ENCODE results near the gene MRPS12. TPM values are rescaled to one million over a fixed set of nuclear protein-coding genes. Genes with fewer than 3 reads are reported as not detected.

Gene MRPS12
- total RNA-seq, 1 donor from 2014 or later = 41.9 TPM

GRCh38 chr19:38975214-38975860 lies 44.6 kb downstream of the MRPS12 start, which contains the start of gene FBXO17:
FBXO17 (minus strand) TSS chr19:38975742; CDS start chr19:38950319, 25,423 bp downstream.
- peak; percentile 37 to 61 for DNase-seq (ENCODE audit: low read depth in 2 of 2)

GRCh38 chr19:38975861-38976271 lies 45.1 kb downstream of the MRPS12 start:
- peak; percentile 24 to 33 for DNase-seq (ENCODE audit: low read depth in 2 of 2)

GRCh38 chr19:38977445-38978325 lies 46.9 kb downstream of the MRPS12 start:
- DNase-seq (ENCODE audit: low read depth in 2 of 2) = peak in 1 of 2 donors; percentile 63

DNA sequence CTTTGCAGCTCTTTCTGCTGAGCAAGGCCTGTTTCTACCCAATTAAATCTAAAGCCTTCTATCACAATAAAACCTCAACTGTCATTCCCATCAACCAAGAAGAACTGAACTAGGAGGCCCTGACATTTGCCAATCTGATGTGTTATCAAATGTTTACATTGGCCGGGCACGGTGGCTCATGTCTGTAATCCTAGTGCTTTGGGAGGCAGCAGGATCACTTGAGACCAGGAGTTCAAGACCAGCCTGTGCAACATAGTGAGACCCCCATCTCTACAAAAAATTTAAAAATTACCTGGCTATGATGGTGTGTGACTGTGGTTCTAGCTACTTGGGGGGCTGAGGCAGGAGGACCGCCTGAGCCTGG lies 47.6 kb downstream of the MRPS12 start:
- no peak for DNase-seq (ENCODE audit: low read depth in 2 of 2)

GRCh38 chr19:38979812-38980211 lies 49.1 kb downstream of the MRPS12 start:
- no peak for DNase-seq (ENCODE audit: low read depth in 2 of 2)

DNA sequence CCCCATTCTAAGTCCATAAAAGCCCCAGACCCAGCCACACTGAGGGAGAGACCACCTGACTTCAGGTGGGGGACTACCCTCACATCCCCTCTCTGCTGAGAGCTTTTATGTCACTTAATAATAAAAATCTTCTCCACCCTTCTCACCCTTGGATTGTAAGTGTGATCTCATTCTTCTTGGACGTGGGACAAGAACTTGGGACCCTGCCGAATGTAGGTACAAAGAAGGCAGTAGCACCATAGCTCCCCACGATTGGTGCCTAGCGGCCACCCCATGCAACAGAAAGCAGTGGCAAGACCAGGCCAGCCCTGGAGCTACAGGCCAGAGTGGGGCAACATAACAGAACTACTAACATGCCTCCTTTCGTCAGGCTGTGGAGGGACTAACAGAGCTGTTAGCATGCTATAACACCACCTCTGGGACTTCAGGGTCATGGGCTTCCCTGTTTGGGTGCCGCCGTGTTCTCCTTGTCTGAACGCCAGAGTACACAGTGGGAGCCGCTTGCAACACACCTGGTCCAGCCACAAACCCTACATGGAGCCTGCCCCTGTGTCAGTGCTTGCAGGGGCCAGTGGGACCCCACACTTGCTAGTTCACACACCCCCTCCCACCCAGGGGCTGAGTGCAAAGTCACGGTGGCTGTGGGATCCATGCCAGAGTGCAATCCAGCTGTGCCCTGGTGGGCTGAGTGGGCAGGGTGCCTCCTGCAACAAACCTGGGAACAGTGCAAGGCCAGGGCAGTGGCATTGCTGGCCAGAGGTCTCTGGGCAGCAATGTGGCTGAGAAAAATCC lies 50.0 kb downstream of the MRPS12 start:
- no peak for DNase-seq (ENCODE audit: low read depth in 2 of 2)

Other genes starting within 250 kb of the MRPS12 start
- gene CAPN12, start 186.5 kb upstream of the MRPS12 start, total RNA-seq = under 0.01 TPM in 2 replicates
- gene LGALS7, start 157.4 kb upstream of the MRPS12 start, total RNA-seq = not detected in 2 replicates
- gene LGALS7B, start 141.7 kb upstream of the MRPS12 start, total RNA-seq = not detected in 2 replicates
- gene LGALS4, start 118.0 kb upstream of the MRPS12 start, total RNA-seq = not detected in 2 replicates
- gene ECH1, start 99.2 kb upstream of the MRPS12 start, total RNA-seq = 49.0 and 49.7 TPM in 2 replicates
- 204 and 211 TPM in 2 replicates for gene HNRNPL, start 81.0 kb upstream of the MRPS12 start, total RNA-seq
- 6.1 and 11.7 TPM in 2 replicates for gene RINL, start 52.7 kb upstream of the MRPS12 start, total RNA-seq
- 63.2 and 105 TPM in 2 replicates for gene SIRT2, start 31.3 kb upstream of the MRPS12 start, total RNA-seq
- gene NFKBIB, start 31.0 kb upstream of the MRPS12 start, total RNA-seq = 7.6 and 11.3 TPM in 2 replicates
- not detected in 2 replicates for gene CCER2, start 18.8 kb upstream of the MRPS12 start, total RNA-seq
- 16.5 and 19.2 TPM in 2 replicates for gene SARS2, start 181 bp upstream of the MRPS12 start, total RNA-seq
- 17.0 and 20.0 TPM in 2 replicates for gene FBXO17, start 44.8 kb downstream of the MRPS12 start, total RNA-seq
- 0.44 and 0.79 TPM in 2 replicates for gene FBXO27, start 101.6 kb downstream of the MRPS12 start, total RNA-seq
- not detected in 2 replicates for gene ACP7, start 153.4 kb downstream of the MRPS12 start, total RNA-seq
- 2.6 and 3.1 TPM in 2 replicates for gene PAK4, start 194.8 kb downstream of the MRPS12 start, total RNA-seq